HEK293 (cell line): Measurements from ENCODE around the gene RAC3.

Source experiments
- CTCF ChIP-seq: fragments of 450-650 bp; formaldehyde crosslinking; IDR thresholded peaks from 2 replicates; pipeline ENCODE4 v1.5.1; 2016; ENCODE audit warnings: missing biosample characterization, missing genetic modification characterization
- HIC1 ChIP-seq: fragments of 450-650 bp; formaldehyde crosslinking; IDR thresholded peaks from 2 replicates; pipeline ENCODE4 v1.5.1; 2016; ENCODE audit warnings: missing biosample characterization, missing genetic modification characterization
- KLF17 ChIP-seq: fragments of 450-650 bp; formaldehyde crosslinking; IDR thresholded peaks from 2 replicates; pipeline ENCODE4 v1.5.1; 2016; ENCODE audit warnings: missing biosample characterization, missing genetic modification characterization
- KLF7 ChIP-seq: fragments of 450-650 bp; formaldehyde crosslinking; IDR thresholded peaks from 2 replicates; pipeline ENCODE4 v1.5.1; 2016; ENCODE audit warnings: missing biosample characterization, missing genetic modification characterization, borderline replicate concordance
- PATZ1 ChIP-seq: fragments of 450-650 bp; formaldehyde crosslinking; IDR thresholded peaks from 2 replicates; pipeline ENCODE4 v1.5.1; 2016; ENCODE audit warnings: missing biosample characterization, missing genetic modification characterization
- SP2 ChIP-seq: fragments of 450-650 bp; formaldehyde crosslinking; IDR thresholded peaks from 2 replicates; pipeline ENCODE4 v1.5.1; 2016; ENCODE audit warnings: missing biosample characterization, missing genetic modification characterization
- ZBTB49 ChIP-seq: fragments of 450-650 bp; formaldehyde crosslinking; IDR thresholded peaks from 2 replicates; pipeline ENCODE4 v1.5.1; 2016; ENCODE audit warnings: missing biosample characterization, missing genetic modification characterization, low read depth
- ZEB2 ChIP-seq: fragments of 450-650 bp; formaldehyde crosslinking; IDR thresholded peaks from 2 replicates; pipeline ENCODE4 v1.5.1; 2016; ENCODE audit warnings: missing biosample characterization, missing genetic modification characterization
- ZFP69B ChIP-seq: fragments of 450-650 bp; formaldehyde crosslinking; IDR thresholded peaks from 2 replicates; pipeline ENCODE4 v1.5.1; 2016; ENCODE audit warnings: missing biosample characterization, missing genetic modification characterization
- ZIC2 ChIP-seq: fragments of 450-650 bp; formaldehyde crosslinking; IDR thresholded peaks from 2 replicates; pipeline ENCODE4 v1.5.1; 2016; ENCODE audit warnings: missing biosample characterization, missing genetic modification characterization
- ZNF24 ChIP-seq: fragments of 450-650 bp; formaldehyde crosslinking; IDR thresholded peaks from 2 replicates; pipeline ENCODE4 v1.5.1; 2016; ENCODE audit warnings: missing biosample characterization, missing genetic modification characterization
- ZNF350 ChIP-seq: fragments of 450-650 bp; formaldehyde crosslinking; IDR thresholded peaks from 2 replicates; pipeline ENCODE4 v1.5.0; 2017; ENCODE audit warnings: missing biosample characterization, mild to moderate bottlenecking, missing genetic modification characterization
- ZNF366 ChIP-seq: fragments of 450-650 bp; formaldehyde crosslinking; conservative IDR thresholded peaks from 2 replicates; pipeline ENCODE4 v1.5.1; 2016; ENCODE audit warnings: missing biosample characterization, missing genetic modification characterization
- ZNF548 ChIP-seq: fragments of 450-650 bp; formaldehyde crosslinking; IDR thresholded peaks from 2 replicates; pipeline ENCODE4 v1.5.1; 2016; ENCODE audit warnings: missing biosample characterization, missing genetic modification characterization
- ZNF555 ChIP-seq: fragments of 450-650 bp; formaldehyde crosslinking; conservative IDR thresholded peaks from 2 replicates; pipeline ENCODE4 v1.5.1; 2017; ENCODE audit warnings: missing biosample characterization, mild to moderate bottlenecking, missing genetic modification characterization, inconsistent platforms
- ZNF561 ChIP-seq: fragments of 450-650 bp; IDR thresholded peaks from 2 replicates; pipeline ENCODE4 v1.5.1; 2018; ENCODE audit warnings: missing biosample characterization, missing genetic modification characterization, borderline replicate concordance
- ZNF692 ChIP-seq: fragments of 450-650 bp; formaldehyde crosslinking; IDR thresholded peaks from 2 replicates; pipeline ENCODE4 v1.5.1; 2016; ENCODE audit warnings: missing biosample characterization, missing genetic modification characterization
- ZNF785 ChIP-seq: fragments of 450-650 bp; formaldehyde crosslinking; IDR thresholded peaks from 2 replicates; pipeline ENCODE4 v1.5.1; 2016; ENCODE audit warnings: missing biosample characterization, missing genetic modification characterization
- TF ChIP-seq, protein P1 (sequence below): fragments of 450-650 bp; formaldehyde crosslinking; IDR thresholded peaks from 2 replicates; pipeline ENCODE4 v1.5.1; 2016; ENCODE audit warnings: missing biosample characterization, missing genetic modification characterization
- TF ChIP-seq, protein P2 (sequence below): fragments of 450-650 bp; formaldehyde crosslinking; IDR thresholded peaks from 2 replicates; pipeline ENCODE4 v1.5.1; 2016; ENCODE audit warnings: missing biosample characterization, missing genetic modification characterization, borderline replicate concordance

Gene RAC3

DNA sequence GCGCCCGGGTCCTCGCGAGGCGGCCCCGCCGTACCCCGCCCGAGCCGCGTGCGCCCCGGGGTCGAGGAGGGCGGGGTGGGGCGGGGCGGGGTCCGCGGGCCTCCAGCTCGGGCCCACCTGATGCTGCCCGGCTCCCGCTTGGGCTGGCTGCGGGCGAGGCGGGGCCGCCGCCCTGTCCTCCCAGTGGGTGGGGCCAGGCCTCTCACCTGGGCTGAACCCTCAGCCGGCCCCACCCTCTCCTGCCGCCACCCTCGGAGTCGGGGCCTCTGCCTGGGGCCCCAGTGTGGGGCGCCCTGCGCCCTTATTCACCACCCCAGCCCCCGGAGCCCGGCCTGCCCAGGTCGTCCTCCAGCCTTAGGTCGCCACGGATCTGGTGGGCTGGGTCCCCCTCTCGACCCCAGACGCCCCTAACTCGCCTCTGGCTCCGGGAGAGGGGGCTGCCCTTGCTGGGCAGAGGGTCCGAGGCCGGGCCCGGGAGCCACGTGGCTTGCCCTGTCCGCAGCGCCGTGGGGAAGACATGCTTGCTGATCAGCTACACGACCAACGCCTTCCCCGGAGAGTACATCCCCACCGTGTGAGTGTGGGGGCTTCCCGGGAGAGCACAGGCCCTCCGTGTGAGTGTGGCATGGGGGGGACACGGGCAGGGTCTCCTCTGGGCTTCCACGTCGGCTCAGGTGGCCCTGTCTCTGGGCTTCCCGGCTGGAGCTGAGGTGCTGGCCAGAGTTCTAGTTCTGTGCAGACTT, 578 bp downstream of the RAC3 start (continued):
- TF ChIP-seq, protein P1, sequence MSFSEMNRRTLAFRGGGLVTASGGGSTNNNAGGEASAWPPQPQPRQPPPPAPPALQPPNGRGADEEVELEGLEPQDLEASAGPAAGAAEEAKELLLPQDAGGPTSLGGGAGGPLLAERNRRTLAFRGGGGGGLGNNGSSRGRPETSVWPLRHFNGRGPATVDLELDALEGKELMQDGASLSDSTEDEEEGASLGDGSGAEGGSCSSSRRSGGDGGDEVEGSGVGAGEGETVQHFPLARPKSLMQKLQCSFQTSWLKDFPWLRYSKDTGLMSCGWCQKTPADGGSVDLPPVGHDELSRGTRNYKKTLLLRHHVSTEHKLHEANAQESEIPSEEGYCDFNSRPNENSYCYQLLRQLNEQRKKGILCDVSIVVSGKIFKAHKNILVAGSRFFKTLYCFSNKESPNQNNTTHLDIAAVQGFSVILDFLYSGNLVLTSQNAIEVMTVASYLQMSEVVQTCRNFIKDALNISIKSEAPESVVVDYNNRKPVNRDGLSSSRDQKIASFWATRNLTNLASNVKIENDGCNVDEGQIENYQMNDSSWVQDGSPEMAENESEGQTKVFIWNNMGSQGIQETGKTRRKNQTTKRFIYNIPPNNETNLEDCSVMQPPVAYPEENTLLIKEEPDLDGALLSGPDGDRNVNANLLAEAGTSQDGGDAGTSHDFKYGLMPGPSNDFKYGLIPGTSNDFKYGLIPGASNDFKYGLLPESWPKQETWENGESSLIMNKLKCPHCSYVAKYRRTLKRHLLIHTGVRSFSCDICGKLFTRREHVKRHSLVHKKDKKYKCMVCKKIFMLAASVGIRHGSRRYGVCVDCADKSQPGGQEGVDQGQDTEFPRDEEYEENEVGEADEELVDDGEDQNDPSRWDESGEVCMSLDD = peak; percentile 80
- no peak for TF ChIP-seq ZNF366 (tag by site-specific recombination)
- peak; percentile 57 for TF ChIP-seq PATZ1
- peak; percentile 29; the same call in 1 of the 2 replicates for TF ChIP-seq CTCF (tag by site-specific recombination)
- peak; percentile 70 for TF ChIP-seq SP2 (tag by site-specific recombination)
- TF ChIP-seq ZNF555 (tag by site-specific recombination) = no peak
- TF ChIP-seq ZNF692 (tag by site-specific recombination) = peak; percentile 66; the same call in 1 of the 2 replicates
- peak; percentile 62; the same call in 1 of the 2 replicates for TF ChIP-seq ZNF561 (tag by site-specific recombination)
- TF ChIP-seq KLF7 (tag by site-specific recombination) = peak; percentile 62; the same call in 1 of the 2 replicates
- TF ChIP-seq ZEB2 = peak; percentile 43; the same call in 1 of the 2 replicates
- TF ChIP-seq ZFP69B = peak; percentile 73
- peak; percentile 67; the same call in 1 of the 2 replicates for TF ChIP-seq KLF17 (tag by site-specific recombination)
- TF ChIP-seq ZNF785 (tag by site-specific recombination) = no peak
- no peak for TF ChIP-seq ZNF350 (tag by site-specific recombination)
- no peak for TF ChIP-seq ZNF24 (tag by site-specific recombination)
- TF ChIP-seq, protein P2, sequence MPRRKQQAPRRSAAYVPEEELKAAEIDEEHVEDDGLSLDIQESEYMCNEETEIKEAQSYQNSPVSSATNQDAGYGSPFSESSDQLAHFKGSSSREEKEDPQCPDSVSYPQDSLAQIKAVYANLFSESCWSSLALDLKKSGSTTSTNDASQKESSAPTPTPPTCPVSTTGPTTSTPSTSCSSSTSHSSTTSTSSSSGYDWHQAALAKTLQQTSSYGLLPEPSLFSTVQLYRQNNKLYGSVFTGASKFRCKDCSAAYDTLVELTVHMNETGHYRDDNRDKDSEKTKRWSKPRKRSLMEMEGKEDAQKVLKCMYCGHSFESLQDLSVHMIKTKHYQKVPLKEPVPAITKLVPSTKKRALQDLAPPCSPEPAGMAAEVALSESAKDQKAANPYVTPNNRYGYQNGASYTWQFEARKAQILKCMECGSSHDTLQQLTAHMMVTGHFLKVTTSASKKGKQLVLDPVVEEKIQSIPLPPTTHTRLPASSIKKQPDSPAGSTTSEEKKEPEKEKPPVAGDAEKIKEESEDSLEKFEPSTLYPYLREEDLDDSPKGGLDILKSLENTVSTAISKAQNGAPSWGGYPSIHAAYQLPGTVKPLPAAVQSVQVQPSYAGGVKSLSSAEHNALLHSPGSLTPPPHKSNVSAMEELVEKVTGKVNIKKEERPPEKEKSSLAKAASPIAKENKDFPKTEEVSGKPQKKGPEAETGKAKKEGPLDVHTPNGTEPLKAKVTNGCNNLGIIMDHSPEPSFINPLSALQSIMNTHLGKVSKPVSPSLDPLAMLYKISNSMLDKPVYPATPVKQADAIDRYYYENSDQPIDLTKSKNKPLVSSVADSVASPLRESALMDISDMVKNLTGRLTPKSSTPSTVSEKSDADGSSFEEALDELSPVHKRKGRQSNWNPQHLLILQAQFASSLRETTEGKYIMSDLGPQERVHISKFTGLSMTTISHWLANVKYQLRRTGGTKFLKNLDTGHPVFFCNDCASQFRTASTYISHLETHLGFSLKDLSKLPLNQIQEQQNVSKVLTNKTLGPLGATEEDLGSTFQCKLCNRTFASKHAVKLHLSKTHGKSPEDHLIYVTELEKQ (tag by site-specific recombination) = no peak
- TF ChIP-seq HIC1 (tag by site-specific recombination) = 0 out of 2 replicates have a peak, but pooled peaks have one; percentile 16
- TF ChIP-seq ZBTB49 (tag by site-specific recombination) = no peak
- TF ChIP-seq ZIC2 (tag by site-specific recombination) = peak; percentile 31
- no peak for TF ChIP-seq ZNF548 (tag by site-specific recombination)
